GM23338 (cell line): Measurements from ENCODE around the gene KCNMB4.

Experiments
- CREB1 ChIP-seq: fragments of 250-450 bp; sonication (Bioruptor Pico); IDR thresholded peaks from 2 replicates; pipeline ENCODE4 v1.5.0; 2020; ENCODE audit warnings: low read depth, mild to moderate bottlenecking, moderate library complexity
- CTCF ChIP-seq, 2 experiments: fragments of 200-600 bp in 1 of 2; sonication (generic) in 1 of 2; conservative IDR thresholded peaks; 2 replicates each; pipeline versions ENCODE4 v1.5.1 to v1.6.1; 2016 to 2017; ENCODE audit warnings: antibody characterized with exemption in 2 of 2, low read depth in 2 of 2, mild to moderate bottlenecking in 2 of 2, moderate library complexity in 1 of 2
- ETS1 ChIP-seq: IDR thresholded peaks from 2 replicates; pipeline ENCODE4 v1.6.1; 2016; ENCODE audit warnings: antibody characterized with exemption
- EZH2 ChIP-seq: fragments of 200-600 bp; sonication (generic); IDR thresholded peaks from one replicate; pipeline ENCODE4 v1.8.0; 2017; ENCODE audit warnings: antibody characterized with exemption, mild to moderate bottlenecking, low read depth; ENCODE audit not compliant: unreplicated experiment
- EZH2phosphoT487 ChIP-seq: fragments of 200-600 bp; sonication (generic); IDR thresholded peaks from one replicate; pipeline ENCODE4 v1.8.1; 2018; ENCODE audit warnings: antibody characterized with exemption; ENCODE audit not compliant: unreplicated experiment
- NANOG ChIP-seq: IDR thresholded peaks from 2 replicates; pipeline ENCODE4 v1.6.1; 2016; ENCODE audit warnings: antibody characterized with exemption, borderline replicate concordance
- POLR2AphosphoS5 ChIP-seq: IDR thresholded peaks from 2 replicates; pipeline ENCODE4 v1.6.1; 2016; ENCODE audit warnings: antibody characterized with exemption, low read depth
- REST ChIP-seq: IDR thresholded peaks from one replicate; pipeline ENCODE4 v1.6.1; 2018; ENCODE audit warnings: antibody characterized with exemption; ENCODE audit not compliant: unreplicated experiment
- STAT1 ChIP-seq: IDR thresholded peaks from one replicate; pipeline ENCODE4 v1.6.1; 2016; ENCODE audit warnings: antibody characterized with exemption; ENCODE audit not compliant: unreplicated experiment
- ZNF114 ChIP-seq: fragments of 250-450 bp; sonication (Bioruptor Pico); IDR thresholded peaks from 2 replicates; pipeline ENCODE4 v1.5.0; 2020; ENCODE audit warnings: mild to moderate bottlenecking, moderate library complexity

GRCh38 chr12:70360218-70360617, 5.9 kb upstream of the KCNMB4 start:
- TF ChIP-seq CTCF (conservative IDR thresholded peaks at IDR 0.05; ENCODE audit: low read depth in 2 of 2): no peak
- no peak for TF ChIP-seq POLR2AphosphoS5
- no peak for TF ChIP-seq CREB1 (CRISPR knock-in tag)
- TF ChIP-seq ZNF114 (CRISPR knock-in tag): no peak
- no peak for TF ChIP-seq REST
- TF ChIP-seq ETS1: no peak
- no peak for TF ChIP-seq EZH2
- TF ChIP-seq NANOG: no peak
- TF ChIP-seq EZH2phosphoT487: no peak
- TF ChIP-seq STAT1: no peak
